ENCODE results near the gene IL27RA. TPM values are rescaled to one million over a fixed set of nuclear protein-coding genes. Genes with fewer than 3 reads are reported as not detected.
A peak's percentile ranks its signal among the peaks of the same experiment; 100 is the strongest.
"Not testable (repeated sequence)": the region's sequence is repeated elsewhere in the genome, so short reads cannot be mapped to it uniquely, and the experiment has no call there.

IL27RA gene
- total RNA-seq, 1 experiment from 2014 or later, result 2.7 TPM

GRCh38 chr19:14021474-14021873 lies 10.1 kb upstream of the IL27RA start:
- BruUV-seq (replicated peaks), result no TSS peak
- Mint-ChIP-seq H3K9me3 (ENCODE audit: unreplicated experiment) (no peaks in the 10 kb centered on the region), H3K27ac (ENCODE audit: low read depth, unreplicated experiment) (no peak overlapping the region), H3K36me3 (ENCODE audit: insufficient read depth, unreplicated experiment) (no peaks in the 10 kb centered on the region), H3K4me3 (ENCODE audit: unreplicated experiment) (no peak overlapping the region), H3K27me3 (ENCODE audit: insufficient read depth, unreplicated experiment) (no peaks in the 10 kb centered on the region), H3K4me1 (ENCODE audit: insufficient read depth, unreplicated experiment) (peaks cover 6% of the 10 kb centered on the region)
- ChIA-PET CTCF (interaction anchor here (0.6 to 2.2 kb wide), 5 partner anchors 10 to 1566 kb away, joined by 3 to 9 read pairs (median 4); partner anchors contain the start of gene IL27RA), POLR2A (interaction anchor here (0.8 to 1.4 kb wide), 2 partner anchors 10 to 15 kb away, joined by 3 to 4 read pairs; partner anchors contain the start of genes IL27RA and RFX1)
- TF ChIP-seq CTCF (IDR thresholded peaks at IDR 0.05; ENCODE audit: unreplicated experiment), result no peak
- intact Hi-C loops (cut with micrococcal nuclease), result no loop called here
- no peak for DNase-seq (ENCODE audit: unreplicated experiment)

GRCh38 chr19:14022469-14022868 lies 9.1 kb upstream of the IL27RA start:
- no peak for TF ChIP-seq CTCF (IDR thresholded peaks at IDR 0.05; ENCODE audit: unreplicated experiment)
- peaks cover 6% of the 10 kb centered on the region for H3K4me1 Mint-ChIP-seq (ENCODE audit: insufficient read depth, unreplicated experiment)

GRCh38 chr19:14023404-14024235 lies 7.9 kb upstream of the IL27RA start:
- intact Hi-C loops (cut with micrococcal nuclease), result no loop called here
- DNase-seq (ENCODE audit: unreplicated experiment), result peak; percentile 70
- no peaks in the 10 kb centered on the region for H3K9me3 Mint-ChIP-seq (ENCODE audit: unreplicated experiment)
- H3K4me1 Mint-ChIP-seq (ENCODE audit: insufficient read depth, unreplicated experiment), result no peaks in the 10 kb centered on the region
- no peak overlapping the region for H3K4me3 Mint-ChIP-seq (ENCODE audit: unreplicated experiment)
- H3K36me3 Mint-ChIP-seq (ENCODE audit: insufficient read depth, unreplicated experiment), result no peaks in the 10 kb centered on the region
- H3K27me3 Mint-ChIP-seq (ENCODE audit: insufficient read depth, unreplicated experiment), result no peaks in the 10 kb centered on the region
- CTCF ChIA-PET, result interaction anchor here (0.6 to 1.2 kb wide), 5 partner anchors 10 to 928 kb away, joined by 3 to 5 read pairs (median 4); no protein-coding TSS in a partner anchor
- BruUV-seq (replicated peaks), result no TSS peak
- H3K27ac Mint-ChIP-seq (ENCODE audit: low read depth, unreplicated experiment), result no peak overlapping the region
- POLR2A ChIA-PET, result no interaction called here
- TF ChIP-seq CTCF (IDR thresholded peaks at IDR 0.05; ENCODE audit: unreplicated experiment), result peak; percentile 23

More at GRCh38 chr19:14022469-14022868, 9.1 kb upstream of the IL27RA start:
- intact Hi-C loops (cut with micrococcal nuclease), result no loop called here
- DNase-seq (ENCODE audit: unreplicated experiment), result no peak
- Mint-ChIP-seq H3K36me3 (ENCODE audit: insufficient read depth, unreplicated experiment) (no peaks in the 10 kb centered on the region), H3K4me3 (ENCODE audit: unreplicated experiment) (no peak overlapping the region), H3K27ac (ENCODE audit: low read depth, unreplicated experiment) (no peak overlapping the region), H3K27me3 (ENCODE audit: insufficient read depth, unreplicated experiment) (no peaks in the 10 kb centered on the region), H3K9me3 (ENCODE audit: unreplicated experiment) (no peaks in the 10 kb centered on the region)
- no TSS peak for BruUV-seq (replicated peaks)
- POLR2A ChIA-PET, result interaction anchor here (0.6 kb wide), 1 partner anchor 1110 kb away, joined by 4 read pairs; no protein-coding TSS in a partner anchor
- CTCF ChIA-PET, result interaction anchor here (0.6 to 2.2 kb wide), 6 partner anchors 9 to 929 kb away, joined by 3 to 9 read pairs (median 4); partner anchors contain the start of gene IL27RA

- H3K4me3 Mint-ChIP-seq (ENCODE audit: unreplicated experiment); intact Hi-C loops (cut with micrococcal nuclease): not testable (repeated sequence)
These were observed 4.8 kb upstream of the IL27RA start for GRCh38 chr19:14026652-14027192.

More at GRCh38 chr19:14026652-14027192, 4.8 kb upstream of the IL27RA start:
- H3K9me3 Mint-ChIP-seq (ENCODE audit: unreplicated experiment); H3K27ac Mint-ChIP-seq (ENCODE audit: low read depth, unreplicated experiment); H3K36me3 Mint-ChIP-seq (ENCODE audit: insufficient read depth, unreplicated experiment); BruUV-seq (replicated peaks); DNase-seq (ENCODE audit: unreplicated experiment); H3K4me1 Mint-ChIP-seq (ENCODE audit: insufficient read depth, unreplicated experiment); H3K27me3 Mint-ChIP-seq (ENCODE audit: insufficient read depth, unreplicated experiment): not testable (repeated sequence)
- POLR2A ChIA-PET, result interaction anchor here (0.6 to 1.5 kb wide), 2 partner anchors 19 to 31 kb away, joined by 3 to 4 read pairs; no protein-coding TSS in a partner anchor
- CTCF ChIA-PET, result interaction anchor here (0.9 to 1.2 kb wide), 2 partner anchors 17 to 33 kb away, joined by 3 to 5 read pairs; no protein-coding TSS in a partner anchor
